ENCODE measurements around the gene CEP290. TPM values are rescaled to one million over a fixed set of nuclear protein-coding genes. Genes with fewer than 3 reads are reported as not detected.
A peak's percentile ranks its signal among the peaks of the same experiment; 100 is the strongest.

CEP290 gene
- total RNA-seq, 1 experiment from 2014 or later = 27.3 TPM

DNA sequence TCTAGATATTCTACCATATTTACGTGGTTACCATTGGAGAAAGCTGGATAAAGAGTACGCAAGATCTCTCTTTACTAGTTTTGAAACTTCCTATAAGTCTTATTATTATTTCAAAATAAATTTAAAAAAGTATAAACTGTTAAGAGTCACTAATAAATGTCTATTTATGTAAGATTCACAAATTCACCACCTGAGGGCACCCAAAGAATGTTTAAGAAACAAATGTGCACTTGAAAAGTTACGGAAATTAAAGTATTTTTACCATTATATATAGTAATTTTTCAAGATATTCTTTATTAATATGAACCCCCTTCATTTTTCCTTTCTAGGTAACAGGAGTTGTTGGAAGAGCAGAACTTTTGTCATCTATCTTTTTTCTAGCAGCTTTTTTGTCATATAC is 12.1 kb upstream of the CEP290 start:
- no peaks in the 10 kb centered on the region for H3K27me3 ChIP-seq (replicated peaks; ENCODE audit: insufficient read depth, low read depth, low read length, poor library complexity)
- no peak overlapping the region for H3K27ac ChIP-seq (ENCODE audit: low read depth, low read length, poor library complexity, severe bottlenecking)
- BruUV-seq (replicated peaks) = no TSS peak
- no peaks in the 10 kb centered on the region for H3K9me3 ChIP-seq (ENCODE audit: low read depth, low read length, poor library complexity, severe bottlenecking)
- no peak overlapping the region for H3K4me3 ChIP-seq (ENCODE audit: low read depth, low read length, poor library complexity, severe bottlenecking)
- ChIA-PET CTCF (no interaction called here), POLR2A (ENCODE audit: low non-redundant PET) (no interaction called here)
- no peaks in the 10 kb centered on the region for H3K4me1 ChIP-seq (ENCODE audit: insufficient read depth, low read length, poor library complexity, severe bottlenecking)
- TF ChIP-seq EZH2 (IDR thresholded peaks at IDR 0.05; ENCODE audit: borderline replicate concordance, low read depth, low read length, poor library complexity, severe bottlenecking) = no peak
- TF ChIP-seq, protein P1, sequence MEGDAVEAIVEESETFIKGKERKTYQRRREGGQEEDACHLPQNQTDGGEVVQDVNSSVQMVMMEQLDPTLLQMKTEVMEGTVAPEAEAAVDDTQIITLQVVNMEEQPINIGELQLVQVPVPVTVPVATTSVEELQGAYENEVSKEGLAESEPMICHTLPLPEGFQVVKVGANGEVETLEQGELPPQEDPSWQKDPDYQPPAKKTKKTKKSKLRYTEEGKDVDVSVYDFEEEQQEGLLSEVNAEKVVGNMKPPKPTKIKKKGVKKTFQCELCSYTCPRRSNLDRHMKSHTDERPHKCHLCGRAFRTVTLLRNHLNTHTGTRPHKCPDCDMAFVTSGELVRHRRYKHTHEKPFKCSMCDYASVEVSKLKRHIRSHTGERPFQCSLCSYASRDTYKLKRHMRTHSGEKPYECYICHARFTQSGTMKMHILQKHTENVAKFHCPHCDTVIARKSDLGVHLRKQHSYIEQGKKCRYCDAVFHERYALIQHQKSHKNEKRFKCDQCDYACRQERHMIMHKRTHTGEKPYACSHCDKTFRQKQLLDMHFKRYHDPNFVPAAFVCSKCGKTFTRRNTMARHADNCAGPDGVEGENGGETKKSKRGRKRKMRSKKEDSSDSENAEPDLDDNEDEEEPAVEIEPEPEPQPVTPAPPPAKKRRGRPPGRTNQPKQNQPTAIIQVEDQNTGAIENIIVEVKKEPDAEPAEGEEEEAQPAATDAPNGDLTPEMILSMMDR (conservative IDR thresholded peaks at IDR 0.05; ENCODE audit: low read depth, low read length) = peak; percentile 56; the same call in 1 of the 2 replicates
- DNase-seq (ENCODE audit: low spot score) = peak; percentile 41
- intact Hi-C loops (cut with micrococcal nuclease; ENCODE audit: unreplicated experiment) = loop anchor here (5.0 kb wide), 1 partner anchor 238 kb away; no protein-coding TSS in a partner anchor
- no peaks in the 10 kb centered on the region for H3K36me3 ChIP-seq (ENCODE audit: insufficient read depth, low read length, poor library complexity, severe bottlenecking)

DNA sequence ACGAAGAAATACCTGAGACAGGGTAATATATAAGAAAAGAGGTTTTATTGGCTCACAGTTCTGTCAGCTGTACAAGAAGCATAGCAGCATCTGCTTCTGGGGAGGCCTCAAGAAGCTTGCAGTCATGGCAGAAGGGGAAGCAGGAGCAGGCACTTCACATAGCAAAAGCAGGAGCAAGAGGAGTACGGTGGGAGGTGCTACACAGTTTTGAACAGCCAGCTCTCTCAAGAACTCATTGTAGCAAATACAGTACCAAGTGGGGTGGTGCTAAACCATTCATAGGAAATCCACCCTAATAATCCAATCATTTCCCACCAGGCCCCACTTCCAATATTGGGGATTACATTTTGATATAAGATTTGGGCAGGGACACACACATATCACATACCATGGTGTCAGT is 8.2 kb upstream of the CEP290 start:
- Histone ChIP-seq H3K4me3 (ENCODE audit: low read depth, low read length, poor library complexity, severe bottlenecking) (no peak overlapping the region), H3K27me3 (replicated peaks; ENCODE audit: insufficient read depth, low read depth, low read length, poor library complexity) (no peaks in the 10 kb centered on the region), H3K36me3 (ENCODE audit: insufficient read depth, low read length, poor library complexity, severe bottlenecking) (no peaks in the 10 kb centered on the region), H3K27ac (ENCODE audit: low read depth, low read length, poor library complexity, severe bottlenecking) (no peak overlapping the region), H3K9me3 (ENCODE audit: low read depth, low read length, poor library complexity, severe bottlenecking) (no peaks in the 10 kb centered on the region), H3K4me1 (ENCODE audit: insufficient read depth, low read length, poor library complexity, severe bottlenecking) (peaks cover 12% of the 10 kb centered on the region)
- BruUV-seq (replicated peaks) = no TSS peak
- ChIA-PET CTCF (no interaction called here), POLR2A (ENCODE audit: low non-redundant PET) (no interaction called here)
- TF ChIP-seq EZH2 (IDR thresholded peaks at IDR 0.05; ENCODE audit: borderline replicate concordance, low read depth, low read length, poor library complexity, severe bottlenecking) = no peak
- TF ChIP-seq, protein P1 (conservative IDR thresholded peaks at IDR 0.05; ENCODE audit: low read depth, low read length) = no peak
- intact Hi-C loops (cut with micrococcal nuclease; ENCODE audit: unreplicated experiment) = loop anchor here (5.0 kb wide), 1 partner anchor 242 kb away; no protein-coding TSS in a partner anchor
- no peak for DNase-seq (ENCODE audit: low spot score)

DNA sequence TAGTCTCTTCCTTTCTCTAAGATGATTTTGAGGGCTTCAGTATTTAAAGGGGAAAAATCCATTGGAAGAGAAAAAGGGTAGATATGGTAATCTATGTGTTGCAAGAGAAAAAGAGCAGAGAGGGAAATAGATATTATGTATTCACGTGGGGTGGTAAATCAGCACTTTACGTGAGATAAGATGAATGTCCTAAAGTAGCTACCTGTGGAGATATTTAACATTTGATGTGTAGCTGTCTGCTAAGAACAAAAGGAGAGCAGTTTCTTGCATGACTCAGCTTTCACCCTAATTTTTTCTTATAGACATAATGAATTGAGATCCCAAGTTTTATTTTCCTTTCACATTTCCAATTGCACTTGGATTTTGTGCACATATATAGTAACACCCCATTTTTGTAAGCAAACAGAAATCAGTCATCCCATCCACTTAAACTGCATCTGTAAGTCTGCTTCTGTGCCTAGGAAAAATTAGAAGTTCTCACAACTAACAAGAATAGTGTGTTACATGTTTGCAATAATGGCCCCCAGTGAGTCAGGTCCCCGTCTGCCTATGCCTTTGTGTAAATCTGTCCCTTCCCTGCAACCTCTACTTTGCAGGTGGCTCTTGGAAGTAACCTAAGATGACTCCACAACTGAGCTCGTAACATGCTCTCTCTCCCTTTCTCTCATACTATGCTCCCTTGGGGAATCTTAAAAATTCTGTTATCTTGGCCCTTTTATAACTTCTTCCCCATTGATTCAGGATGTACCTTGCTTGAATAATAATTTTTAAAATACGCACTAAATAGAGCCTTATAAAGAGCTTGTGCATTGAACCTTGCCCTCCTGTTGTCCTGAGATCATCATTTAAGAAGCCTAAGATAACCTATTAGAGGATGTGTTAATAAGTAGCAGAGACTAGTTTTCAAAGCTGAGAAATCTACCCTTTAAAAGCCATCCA is 3.9 kb upstream of the CEP290 start:
- Histone ChIP-seq H3K27me3 (replicated peaks; ENCODE audit: insufficient read depth, low read depth, low read length, poor library complexity) (no peaks in the 10 kb centered on the region), H3K27ac (ENCODE audit: low read depth, low read length, poor library complexity, severe bottlenecking) (peak overlapping the region; percentile 10), H3K4me1 (ENCODE audit: insufficient read depth, low read length, poor library complexity, severe bottlenecking) (peaks cover 22% of the 10 kb centered on the region), H3K9me3 (ENCODE audit: low read depth, low read length, poor library complexity, severe bottlenecking) (no peaks in the 10 kb centered on the region), H3K36me3 (ENCODE audit: insufficient read depth, low read length, poor library complexity, severe bottlenecking) (no peaks in the 10 kb centered on the region), H3K4me3 (ENCODE audit: low read depth, low read length, poor library complexity, severe bottlenecking) (no peak overlapping the region)
- BruUV-seq (replicated peaks) = no TSS peak
- peak; percentile 8 for DNase-seq (ENCODE audit: low spot score)
- intact Hi-C loops (cut with micrococcal nuclease; ENCODE audit: unreplicated experiment) = loop anchor here (5.0 kb wide), 1 partner anchor 851 kb away; no protein-coding TSS in a partner anchor
- ChIA-PET CTCF (no interaction called here), POLR2A (ENCODE audit: low non-redundant PET) (no interaction called here)
- TF ChIP-seq EZH2 (IDR thresholded peaks at IDR 0.05; ENCODE audit: borderline replicate concordance, low read depth, low read length, poor library complexity, severe bottlenecking) = no peak
- TF ChIP-seq, protein P1 (conservative IDR thresholded peaks at IDR 0.05; ENCODE audit: low read depth, low read length) = no peak

Data from A673 (cell line).